MM.1S (cell line): ENCODE results near the gene WDFY4.

Experiments
- CTCF ChIP-seq: fragments of 300-600 bp; sonication (generic); IDR thresholded peaks from 2 replicates; pipeline ENCODE4 v1.5.1; 2016; ENCODE audit warnings: antibody characterized with exemption, low read length, mixed read lengths
- EZH2 ChIP-seq: fragments of 300-600 bp; sonication (generic); optimal IDR thresholded peaks from 2 replicates; pipeline ENCODE3; 2017; ENCODE audit warnings: low read depth, mild to moderate bottlenecking, antibody characterized with exemption, low read length, mixed read lengths
- EZH2phosphoT487 ChIP-seq: fragments of 300-600 bp; sonication (generic); IDR thresholded peaks from 2 replicates; pipeline ENCODE4 v1.6.1; 2018; ENCODE audit warnings: antibody characterized with exemption, low read length

- TF ChIP-seq EZH2phosphoT487 = no peak
- TF ChIP-seq CTCF = no peak
- no peak for TF ChIP-seq EZH2
Measured at GRCh38 chr10:48811917-48812316, 127.2 kb downstream of the WDFY4 start.
